MCF 10A (cell line): ENCODE measurements around the gene SLC2A4. TPM values are rescaled to one million over a fixed set of nuclear protein-coding genes. Genes with fewer than 3 reads are reported as not detected.

Experiments used
- BruUV-seq: library from RNA; stranded (reverse); fragments of 400-500 nt; replicated peaks from 2 replicates; lab custom pipeline; 2021; lab: Mats Ljungman, UMichigan
- CTCF ChIA-PET: fragments of 300-600 bp; sonication (Branson Sonifier 250); formaldehyde crosslinking; extraction: SDS; loops from one replicate; lab custom pipeline; 2021; ENCODE audit warnings: antibody characterized with exemption, inconsistent platforms; lab: Yijun Ruan, JAX
- POLR2A ChIA-PET: fragments of 300-600, 350-650 bp; sonication (Branson Sonifier 250); formaldehyde crosslinking; extraction: SDS; loops from one replicate; lab custom pipeline; 2020; ENCODE audit warnings: antibody characterized with exemption, inconsistent platforms; lab: Yijun Ruan, JAX
- DNase-seq: peaks from one replicate; pipeline ENCODE4 v3.0.0-alpha.2; 2018; ENCODE audit not compliant: unreplicated experiment
- H3K27ac Mint-ChIP-seq: one replicate; pipeline ENCODE4 v1.8.0; 2022; ENCODE audit warnings: mild to moderate bottlenecking, low read depth, mixed read lengths; ENCODE audit not compliant: unreplicated experiment
- H3K27me3 Mint-ChIP-seq: one replicate; pipeline ENCODE4 v1.8.0; 2022; ENCODE audit warnings: mixed read lengths; ENCODE audit not compliant: insufficient read depth, unreplicated experiment
- H3K36me3 Mint-ChIP-seq: one replicate; pipeline ENCODE4 v1.8.0; 2022; ENCODE audit warnings: mild to moderate bottlenecking, moderate library complexity, mixed read lengths; ENCODE audit not compliant: insufficient read depth, unreplicated experiment
- H3K4me1 Mint-ChIP-seq: one replicate; pipeline ENCODE4 v1.8.0; 2022; ENCODE audit warnings: mixed read lengths; ENCODE audit not compliant: insufficient read depth, unreplicated experiment
- H3K4me3 Mint-ChIP-seq: one replicate; pipeline ENCODE4 v1.8.0; 2022; ENCODE audit warnings: mild to moderate bottlenecking, moderate library complexity, mixed read lengths; ENCODE audit not compliant: unreplicated experiment
- H3K9me3 Mint-ChIP-seq: one replicate; pipeline ENCODE4 v1.8.0; 2022; ENCODE audit warnings: mixed read lengths; ENCODE audit not compliant: unreplicated experiment
- intact Hi-C: fragments of 100-400 bp; cut with micrococcal nuclease; formaldehyde crosslinking; loops from 2 replicates; pipeline ENCODE4 v1.14.1; 2022
- total RNA-seq: library from RNA; stranded (reverse); gene quantifications from 2 replicates; pipeline ENCODE4 v1.2.3, GENCODE V29; 2022
- TF ChIP-seq, protein P1 (sequence below): fragments of 200-600 bp; IDR thresholded peaks from one replicate; pipeline ENCODE4 v1.8.0; 2022; ENCODE audit warnings: antibody characterized with exemption, mild to moderate bottlenecking; ENCODE audit not compliant: unreplicated experiment

Gene SLC2A4
- total RNA-seq, 1 experiment from 2014 or later = not detected

GRCh38 chr17:7262935-7263800 lies 18.4 kb upstream of the SLC2A4 start:
- H3K27me3 Mint-ChIP-seq = no peaks in the 10 kb centered on the region
- ChIA-PET CTCF (interaction anchor here (0.7 to 1.4 kb wide), 2 partner anchors 17 to 1969 kb away, joined by 3 read pairs; no protein-coding TSS in a partner anchor), POLR2A (interaction anchor here (0.6 to 3.9 kb wide), 6 partner anchors 22 to 950 kb away, joined by 3 to 31 read pairs (median 4); partner anchors contain the start of genes GABARAP and SOX15)
- peak overlapping the region; percentile 76 for H3K27ac Mint-ChIP-seq
- TF ChIP-seq, protein P1, sequence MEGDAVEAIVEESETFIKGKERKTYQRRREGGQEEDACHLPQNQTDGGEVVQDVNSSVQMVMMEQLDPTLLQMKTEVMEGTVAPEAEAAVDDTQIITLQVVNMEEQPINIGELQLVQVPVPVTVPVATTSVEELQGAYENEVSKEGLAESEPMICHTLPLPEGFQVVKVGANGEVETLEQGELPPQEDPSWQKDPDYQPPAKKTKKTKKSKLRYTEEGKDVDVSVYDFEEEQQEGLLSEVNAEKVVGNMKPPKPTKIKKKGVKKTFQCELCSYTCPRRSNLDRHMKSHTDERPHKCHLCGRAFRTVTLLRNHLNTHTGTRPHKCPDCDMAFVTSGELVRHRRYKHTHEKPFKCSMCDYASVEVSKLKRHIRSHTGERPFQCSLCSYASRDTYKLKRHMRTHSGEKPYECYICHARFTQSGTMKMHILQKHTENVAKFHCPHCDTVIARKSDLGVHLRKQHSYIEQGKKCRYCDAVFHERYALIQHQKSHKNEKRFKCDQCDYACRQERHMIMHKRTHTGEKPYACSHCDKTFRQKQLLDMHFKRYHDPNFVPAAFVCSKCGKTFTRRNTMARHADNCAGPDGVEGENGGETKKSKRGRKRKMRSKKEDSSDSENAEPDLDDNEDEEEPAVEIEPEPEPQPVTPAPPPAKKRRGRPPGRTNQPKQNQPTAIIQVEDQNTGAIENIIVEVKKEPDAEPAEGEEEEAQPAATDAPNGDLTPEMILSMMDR = no peak
- intact Hi-C loops = no loop called here
- H3K4me3 Mint-ChIP-seq = peak overlapping the region; percentile 73
- H3K4me1 Mint-ChIP-seq = peaks cover 35% of the 10 kb centered on the region
- peaks cover 11% of the 10 kb centered on the region for H3K36me3 Mint-ChIP-seq
- BruUV-seq = no TSS peak
- H3K9me3 Mint-ChIP-seq = no peaks in the 10 kb centered on the region
- peak; percentile 83 for DNase-seq

DNA sequence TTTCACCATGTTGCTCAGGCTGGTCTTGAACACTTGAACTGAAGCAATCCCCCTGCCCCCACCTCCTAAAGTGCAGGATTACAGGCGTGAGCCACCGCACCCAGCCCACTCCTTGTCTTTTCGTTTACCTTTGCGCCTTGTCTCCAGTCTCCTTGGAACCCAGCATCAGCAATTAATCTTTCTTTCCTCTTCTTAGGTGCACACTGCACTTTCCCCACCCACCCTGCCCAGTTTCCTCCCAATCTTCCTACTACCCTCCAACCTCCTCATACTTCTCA lies 17.8 kb upstream of the SLC2A4 start:
- Mint-ChIP-seq H3K36me3 (peaks cover 5% of the 10 kb centered on the region), H3K27ac (peak overlapping the region; percentile 76), H3K4me3 (peak overlapping the region; percentile 73), H3K4me1 (peaks cover 35% of the 10 kb centered on the region), H3K9me3 (no peaks in the 10 kb centered on the region), H3K27me3 (no peaks in the 10 kb centered on the region)
- intact Hi-C loops = no loop called here
- DNase-seq = no peak
- TF ChIP-seq, protein P1 = no peak
- POLR2A ChIA-PET = interaction anchor here (0.6 to 3.9 kb wide), 8 partner anchors 17 to 950 kb away, joined by 3 to 31 read pairs (median 4); partner anchors contain the start of genes GABARAP and SOX15
- no TSS peak for BruUV-seq
- CTCF ChIA-PET = interaction anchor here (0.7 to 1.4 kb wide), 2 partner anchors 17 to 1969 kb away, joined by 3 read pairs; no protein-coding TSS in a partner anchor

GRCh38 chr17:7266784-7267183 lies 14.7 kb upstream of the SLC2A4 start:
- Mint-ChIP-seq H3K27me3 (no peaks in the 10 kb centered on the region), H3K4me3 (no peak overlapping the region), H3K36me3 (no peaks in the 10 kb centered on the region), H3K9me3 (no peaks in the 10 kb centered on the region), H3K27ac (no peak overlapping the region), H3K4me1 (peaks cover 29% of the 10 kb centered on the region)
- ChIA-PET CTCF (interaction anchor here (0.6 to 1.5 kb wide), 6 partner anchors 29 to 363 kb away, joined by 3 to 4 read pairs (median 3); no protein-coding TSS in a partner anchor), POLR2A (interaction anchor here (1.2 kb wide), 1 partner anchor 19 kb away, joined by 4 read pairs; no protein-coding TSS in a partner anchor)
- TF ChIP-seq, protein P1 = no peak
- no TSS peak for BruUV-seq
- intact Hi-C loops = no loop called here
- no peak for DNase-seq

GRCh38 chr17:7279448-7279847 lies 2.1 kb upstream of the SLC2A4 start:
- Mint-ChIP-seq H3K27me3 (no peaks in the 10 kb centered on the region), H3K9me3 (no peaks in the 10 kb centered on the region), H3K36me3 (no peaks in the 10 kb centered on the region), H3K4me1 (peaks cover 6% of the 10 kb centered on the region), H3K4me3 (no peak overlapping the region), H3K27ac (no peak overlapping the region)
- intact Hi-C loops = no loop called here
- CTCF ChIA-PET = interaction anchor here (0.6 to 5.2 kb wide), 7 partner anchors 10 to 492 kb away, joined by 3 to 65 read pairs (median 4); no protein-coding TSS in a partner anchor
- POLR2A ChIA-PET = interaction anchor here (0.6 to 3.8 kb wide), 3 partner anchors 17 to 204 kb away, joined by 3 to 37 read pairs (median 4); no protein-coding TSS in a partner anchor
- TF ChIP-seq, protein P1 = no peak
- DNase-seq = no peak
- BruUV-seq = no TSS peak
